Fibroblast of lung (primary cell): ENCODE measurements around the gene BEND3. TPM values are rescaled to one million over a fixed set of nuclear protein-coding genes. Genes with fewer than 3 reads are reported as not detected.

Source experiments
- DNase-seq, 2 donors: peaks; one replicate each; pipeline versions ENCODE4 v3.0.0 to v3.0.0-alpha.2; 2010; ENCODE audit warnings: low read depth in 2 of 2
- H2AFZ ChIP-seq: 2 replicates; pipeline ENCODE4 v1.5.1; 2012; ENCODE audit warnings: low read length, control low read depth, inconsistent platforms
- H3K27ac ChIP-seq: 2 replicates; pipeline ENCODE4 v1.5.1; 2011; ENCODE audit warnings: low read length, control low read depth; ENCODE audit not compliant: insufficient read depth
- H3K27me3 ChIP-seq: 2 replicates; pipeline ENCODE4 v1.5.1; 2011; ENCODE audit warnings: mild to moderate bottlenecking, low read length; ENCODE audit not compliant: control insufficient read depth, insufficient read depth
- H3K36me3 ChIP-seq: 2 replicates; pipeline ENCODE4 v1.5.1; 2011; ENCODE audit warnings: low read length; ENCODE audit not compliant: control insufficient read depth, insufficient read depth
- H3K4me1 ChIP-seq: 2 replicates; pipeline ENCODE4 v1.5.1; 2011; ENCODE audit warnings: low read length; ENCODE audit not compliant: control insufficient read depth, insufficient read depth; ENCODE audit errors: extremely low read depth
- H3K4me2 ChIP-seq: 2 replicates; pipeline ENCODE4 v1.5.1; 2011; ENCODE audit warnings: low read length, control low read depth; ENCODE audit not compliant: insufficient read depth; ENCODE audit errors: extremely low read depth
- H3K4me3 ChIP-seq, 4 experiments: fragments of 200-600 bp in 1 of 4; sonication (generic) in 1 of 4; replicated peaks in 1 of 4; 2 replicates each; pipeline ENCODE4 v1.5.1; 2011 to 2016; ENCODE audit warnings: low read length in 4 of 4, low read depth in 3 of 4, mild to moderate bottlenecking in 3 of 4, control low read depth in 2 of 4, inconsistent platforms in 1 of 4, mixed read lengths in 1 of 4; ENCODE audit not compliant: insufficient read depth in 1 of 4; ENCODE audit errors: control extremely low read depth in 1 of 4
- H3K79me2 ChIP-seq: 2 replicates; pipeline ENCODE4 v1.5.1; 2012; ENCODE audit warnings: mild to moderate bottlenecking, low read length, inconsistent platforms; ENCODE audit not compliant: control insufficient read depth, insufficient read depth
- H3K9ac ChIP-seq: 2 replicates; pipeline ENCODE4 v1.5.1; 2011; ENCODE audit warnings: mild to moderate bottlenecking, low read length, control low read depth; ENCODE audit not compliant: insufficient read depth
- H3K9me3 ChIP-seq: 2 replicates; pipeline ENCODE4 v1.5.1; 2012; ENCODE audit warnings: low read depth, low read length; ENCODE audit not compliant: control insufficient read depth, insufficient read depth
- H4K20me1 ChIP-seq: 2 replicates; pipeline ENCODE4 v1.5.1; 2011; ENCODE audit warnings: low read length; ENCODE audit not compliant: control insufficient read depth, insufficient read depth; ENCODE audit errors: extremely low read depth
- CTCF ChIP-seq, 2 donors: IDR thresholded peaks in 1 of 2; conservative IDR thresholded peaks in 1 of 2; 1 replicate in 1 of 2; 2 replicates in 1 of 2; pipeline ENCODE4 v1.5.1; 2011 to 2012; ENCODE audit warnings: low read length in 2 of 2, control low read depth in 1 of 2, inconsistent platforms in 1 of 2, low read depth in 1 of 2, mild to moderate bottlenecking in 1 of 2
- EZH2 ChIP-seq: IDR thresholded peaks from 2 replicates; pipeline ENCODE4 v1.5.1; 2012; ENCODE audit warnings: low read length, control low read depth, mild to moderate bottlenecking; ENCODE audit errors: missing control alignments
- polyA plus RNA-seq, 2 donors: library from polyadenylated mRNA; depleted of rRNA in 1 of 2; stranded (reverse) in 1 of 2; unstranded in 1 of 2; fragments of >200 nt; gene quantifications; 2 replicates each; pipeline ENCODE4 v1.2.1, GENCODE V29; 2011 to 2012; ENCODE audit warnings: missing spikeins in 1 of 2
- total RNA-seq: library from RNA; depleted of rRNA; stranded (reverse); fragments of >200 nt; gene quantifications from 2 replicates; pipeline ENCODE4 v1.2.1, GENCODE V29; 2014

BEND3 gene
- total and polyA plus RNA-seq, 2 donors (not counting 1 experiment from before 2014, with no cell fraction given): 0.83 to 1.7 TPM

DNA sequence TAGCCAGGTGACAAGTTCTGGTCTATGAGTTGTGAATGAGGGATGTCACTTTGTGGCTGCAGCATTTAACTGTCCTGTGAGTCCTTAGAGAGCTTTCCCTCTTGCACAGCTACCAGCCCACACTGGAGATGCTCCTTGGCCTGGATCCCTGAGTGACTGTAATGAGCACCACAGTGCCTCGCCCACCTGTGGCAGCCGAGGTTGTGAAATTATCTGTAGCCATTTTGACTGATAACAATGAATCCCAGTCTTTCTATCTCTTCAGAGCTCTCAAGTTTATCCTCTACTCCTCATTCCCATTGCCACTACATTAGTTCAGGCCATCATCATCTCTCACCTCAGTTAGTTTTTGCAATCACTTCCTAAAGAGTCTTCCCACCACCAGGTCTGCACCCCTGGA is 41.3 kb upstream of the BEND3 start:
- no peak overlapping the region for H3K4me2 ChIP-seq
- no peak overlapping the region for H3K9ac ChIP-seq
- no peak overlapping the region for H3K27ac ChIP-seq
- H3K4me1 ChIP-seq: no peaks in the 10 kb centered on the region
- no peak for DNase-seq
- H4K20me1 ChIP-seq: no peaks in the 10 kb centered on the region
- H3K27me3 ChIP-seq: no peaks in the 10 kb centered on the region
- H2AFZ ChIP-seq: no peak overlapping the region
- H3K4me3 ChIP-seq: no peak overlapping the region
- TF ChIP-seq EZH2: no peak
- TF ChIP-seq CTCF (conservative IDR thresholded peaks at IDR 0.05 in 1 of 2, IDR thresholded peaks at IDR 0.05 in 1 of 2; ENCODE audit: low read depth in 1 of 2, low read length in 2 of 2): no peak
- H3K9me3 ChIP-seq: no peaks in the 10 kb centered on the region
- H3K36me3 ChIP-seq: no peaks in the 10 kb centered on the region
- H3K79me2 ChIP-seq: no peaks in the 10 kb centered on the region

GRCh38 chr6:107154801-107155160 is 39.5 kb upstream of the BEND3 start:
- H3K9me3 ChIP-seq: no peaks in the 10 kb centered on the region
- no peak for DNase-seq
- H3K36me3 ChIP-seq: no peaks in the 10 kb centered on the region
- no peak overlapping the region for H3K4me2 ChIP-seq
- TF ChIP-seq EZH2: no peak
- TF ChIP-seq CTCF (conservative IDR thresholded peaks at IDR 0.05 in 1 of 2, IDR thresholded peaks at IDR 0.05 in 1 of 2; ENCODE audit: low read depth in 1 of 2, low read length in 2 of 2): no peak
- no peaks in the 10 kb centered on the region for H3K79me2 ChIP-seq
- no peak overlapping the region for H3K4me3 ChIP-seq
- H3K27ac ChIP-seq: no peak overlapping the region
- no peaks in the 10 kb centered on the region for H4K20me1 ChIP-seq
- no peak overlapping the region for H2AFZ ChIP-seq
- no peak overlapping the region for H3K9ac ChIP-seq
- no peaks in the 10 kb centered on the region for H3K27me3 ChIP-seq
- H3K4me1 ChIP-seq: no peaks in the 10 kb centered on the region

- Histone ChIP-seq H3K36me3 (no peaks in the 10 kb centered on the region), H3K79me2 (no peaks in the 10 kb centered on the region), H2AFZ (no peak overlapping the region), H3K4me3 (no peak overlapping the region), H4K20me1 (no peaks in the 10 kb centered on the region), H3K4me1 (no peaks in the 10 kb centered on the region), H3K9me3 (no peaks in the 10 kb centered on the region), H3K4me2 (no peak overlapping the region), H3K27me3 (no peaks in the 10 kb centered on the region), H3K27ac (no peak overlapping the region), H3K9ac (no peak overlapping the region)
- TF ChIP-seq CTCF (conservative IDR thresholded peaks at IDR 0.05 in 1 of 2, IDR thresholded peaks at IDR 0.05 in 1 of 2; ENCODE audit: low read depth in 1 of 2, low read length in 2 of 2) (no peak), EZH2 (no peak)
- DNase-seq: peak in 1 of 2 donors; percentile 24
Measured at GRCh38 chr6:107154131-107154800, 39.0 kb upstream of the BEND3 start.
